GM19193 (cell line): ENCODE measurements around the gene SDCBP2.

Experiments
- POLR2A ChIP-seq: IDR thresholded peaks from 4 replicates; pipeline ENCODE4 v1.6.1; 2011; ENCODE audit not compliant: insufficient read depth, insufficient read length; ENCODE audit errors: extremely low read depth

The SDCBP2 gene

GRCh38 chr20:1266167-1266973 is 62.6 kb downstream of the SDCBP2 start, which contains the start of gene SNPH:
Gene SNPH, plus strand, starts transcription at chr20:1266294. Its CDS starts 29,946 bp downstream, at chr20:1296240.
- TF ChIP-seq POLR2A, result no peak

- no peak for TF ChIP-seq POLR2A
These were observed 63.1 kb downstream of the SDCBP2 start for GRCh38 chr20:1265916-1266166.

GRCh38 chr20:1265226-1265915 is 63.6 kb downstream of the SDCBP2 start:
- TF ChIP-seq POLR2A, result no peak

GRCh38 chr20:1264727-1265126 is 64.2 kb downstream of the SDCBP2 start:
- no peak for TF ChIP-seq POLR2A

GRCh38 chr20:1263853-1264252 is 65.1 kb downstream of the SDCBP2 start:
- TF ChIP-seq POLR2A, result no peak
